Measurements from ENCODE around the gene ZNF195.
"Not testable (repeated sequence)": the region's sequence is repeated elsewhere in the genome, so short reads cannot be mapped to it uniquely, and the experiment has no call there.

DNA sequence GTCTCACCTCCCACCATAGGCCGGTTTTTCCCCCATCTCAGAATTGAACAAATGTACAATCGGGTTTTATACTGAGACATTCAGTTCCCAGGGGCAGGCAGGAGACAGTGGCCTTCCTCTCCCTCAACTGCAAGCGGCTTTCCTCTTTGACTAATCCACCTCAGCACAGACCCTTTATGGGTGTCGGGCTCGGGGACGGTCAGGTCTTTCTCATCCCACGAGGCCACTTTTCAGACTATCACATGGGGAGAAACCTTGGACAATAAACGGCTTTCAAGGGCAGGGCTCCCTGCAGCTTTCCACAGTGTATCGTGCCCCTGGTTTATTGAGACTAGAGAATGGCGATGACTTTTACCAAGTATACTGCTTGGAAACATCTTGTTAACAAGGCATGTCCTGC is 16.0 kb upstream of the ZNF195 start:
- TF ChIP-seq CTCF, POLR2A (IDR thresholded peaks at IDR 0.05): not testable (repeated sequence)
